ENCODE data around the gene TDP2.

The TDP2 gene

DNA sequence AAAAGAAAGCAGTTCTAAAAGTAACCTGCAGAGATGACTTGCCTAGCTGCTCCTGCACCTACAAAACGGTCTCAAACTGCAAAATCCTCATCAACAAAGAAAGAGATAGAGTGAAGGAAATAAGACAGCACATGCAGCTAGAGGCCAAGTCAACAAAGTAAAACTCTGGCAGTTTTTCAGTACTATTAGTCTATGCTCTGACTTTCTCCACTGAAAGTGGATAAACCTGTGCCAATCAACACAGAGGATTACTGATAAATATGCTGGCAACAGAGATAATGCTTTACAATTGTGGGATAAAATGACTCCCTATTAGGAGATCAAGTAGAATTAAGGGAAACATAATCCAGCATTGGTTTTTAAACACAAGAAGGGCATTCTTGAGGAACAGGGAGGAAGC lies 34.1 kb downstream of the TDP2 start:
- no peak for DNase-seq (ENCODE audit: low read depth)
- H3K4me3 ChIP-seq (ENCODE audit: control insufficient read depth, low read depth, low read length) = no peak overlapping the region
- TF ChIP-seq, protein P1, sequence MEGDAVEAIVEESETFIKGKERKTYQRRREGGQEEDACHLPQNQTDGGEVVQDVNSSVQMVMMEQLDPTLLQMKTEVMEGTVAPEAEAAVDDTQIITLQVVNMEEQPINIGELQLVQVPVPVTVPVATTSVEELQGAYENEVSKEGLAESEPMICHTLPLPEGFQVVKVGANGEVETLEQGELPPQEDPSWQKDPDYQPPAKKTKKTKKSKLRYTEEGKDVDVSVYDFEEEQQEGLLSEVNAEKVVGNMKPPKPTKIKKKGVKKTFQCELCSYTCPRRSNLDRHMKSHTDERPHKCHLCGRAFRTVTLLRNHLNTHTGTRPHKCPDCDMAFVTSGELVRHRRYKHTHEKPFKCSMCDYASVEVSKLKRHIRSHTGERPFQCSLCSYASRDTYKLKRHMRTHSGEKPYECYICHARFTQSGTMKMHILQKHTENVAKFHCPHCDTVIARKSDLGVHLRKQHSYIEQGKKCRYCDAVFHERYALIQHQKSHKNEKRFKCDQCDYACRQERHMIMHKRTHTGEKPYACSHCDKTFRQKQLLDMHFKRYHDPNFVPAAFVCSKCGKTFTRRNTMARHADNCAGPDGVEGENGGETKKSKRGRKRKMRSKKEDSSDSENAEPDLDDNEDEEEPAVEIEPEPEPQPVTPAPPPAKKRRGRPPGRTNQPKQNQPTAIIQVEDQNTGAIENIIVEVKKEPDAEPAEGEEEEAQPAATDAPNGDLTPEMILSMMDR (IDR thresholded peaks at IDR 0.05; ENCODE audit: control insufficient read depth, insufficient read depth, low read depth, low read length, missing control alignments) = no peak

- no peak overlapping the region for H3K4me3 ChIP-seq (ENCODE audit: control insufficient read depth, low read depth, low read length)
- DNase-seq (ENCODE audit: low read depth) = no peak
- TF ChIP-seq, protein P1 (IDR thresholded peaks at IDR 0.05; ENCODE audit: control insufficient read depth, insufficient read depth, low read depth, low read length, missing control alignments) = no peak
These were observed 35.0 kb downstream of the TDP2 start for GRCh38 chr6:24631671-24632070.

DNA sequence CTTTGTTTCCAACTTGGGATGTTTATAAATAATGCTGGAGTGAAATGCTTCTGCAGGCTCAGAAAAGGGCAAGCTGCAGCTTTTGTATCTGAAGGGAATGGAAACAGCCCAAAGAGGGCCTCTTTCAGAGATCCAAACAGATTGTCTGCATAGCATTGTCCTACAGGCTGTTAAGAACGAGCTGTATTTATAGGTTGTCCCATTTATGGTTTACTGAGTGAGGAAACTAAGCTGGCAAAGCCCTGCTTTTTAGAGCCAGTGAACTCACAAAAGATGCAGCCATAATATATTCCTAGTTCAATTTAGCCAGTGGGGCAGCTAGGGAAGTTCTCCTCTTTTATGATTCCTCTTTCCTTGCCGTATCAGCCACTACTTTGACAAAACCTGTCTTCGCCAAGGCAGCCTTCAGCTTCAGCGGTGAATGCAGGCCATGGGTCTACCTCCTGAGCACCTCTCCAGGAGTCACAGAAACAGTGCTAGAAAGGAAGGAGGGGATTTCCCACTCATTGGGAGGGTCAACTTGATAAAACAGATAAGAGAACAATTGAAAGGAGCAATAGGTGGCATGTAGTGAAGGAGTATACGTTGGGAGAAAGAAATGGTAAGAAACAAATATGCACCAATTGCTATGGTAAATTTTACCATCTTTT lies 35.7 kb downstream of the TDP2 start:
- no peak overlapping the region for H3K4me3 ChIP-seq (ENCODE audit: control insufficient read depth, low read depth, low read length)
- no peak for DNase-seq (ENCODE audit: low read depth)
- TF ChIP-seq, protein P1 (IDR thresholded peaks at IDR 0.05; ENCODE audit: control insufficient read depth, insufficient read depth, low read depth, low read length, missing control alignments) = no peak

GRCh38 chr6:24621626-24622289 lies 44.9 kb downstream of the TDP2 start:
- TF ChIP-seq, protein P1 (IDR thresholded peaks at IDR 0.05; ENCODE audit: control insufficient read depth, insufficient read depth, low read depth, low read length, missing control alignments) = no peak
- DNase-seq (ENCODE audit: low read depth) = no peak
- H3K4me3 ChIP-seq (ENCODE audit: control insufficient read depth, low read depth, low read length) = no peak overlapping the region

DNA sequence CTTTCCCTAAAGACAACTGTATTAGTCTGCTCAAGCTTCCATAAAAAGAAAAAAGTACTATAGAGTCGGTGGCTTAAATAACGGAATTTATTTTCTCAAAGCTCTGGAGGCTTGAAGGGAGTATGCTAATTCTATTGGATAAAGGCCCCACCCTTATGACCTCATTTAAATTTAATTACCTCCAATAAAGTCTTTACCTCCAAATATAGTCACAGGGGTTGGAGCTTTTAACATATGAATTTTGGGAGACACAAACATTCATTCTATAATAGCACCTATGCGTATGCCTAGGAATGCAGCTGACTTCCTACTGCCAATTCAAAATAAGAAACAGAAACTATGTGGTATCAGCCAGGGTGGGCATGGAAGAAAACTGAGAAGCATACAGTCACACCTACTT lies 46.1 kb downstream of the TDP2 start:
- DNase-seq (ENCODE audit: low read depth) = no peak
- no peak overlapping the region for H3K4me3 ChIP-seq (ENCODE audit: control insufficient read depth, low read depth, low read length)

GRCh38 chr6:24619661-24620060 lies 47.0 kb downstream of the TDP2 start:
- TF ChIP-seq, protein P1 (IDR thresholded peaks at IDR 0.05; ENCODE audit: control insufficient read depth, insufficient read depth, low read depth, low read length, missing control alignments) = no peak
- DNase-seq (ENCODE audit: low read depth) = no peak
- no peak overlapping the region for H3K4me3 ChIP-seq (ENCODE audit: control insufficient read depth, low read depth, low read length)

More for the DNA sequence above, 46.1 kb downstream of the TDP2 start:
- TF ChIP-seq, protein P1 (IDR thresholded peaks at IDR 0.05; ENCODE audit: control insufficient read depth, insufficient read depth, low read depth, low read length, missing control alignments) = no peak
